IPS DF 6.9 (cell line): ENCODE measurements around the gene NKX3-2.

Source experiments
- DNase-seq: peaks from one replicate; pipeline ENCODE4 v3.0.0-alpha.2; 2013; ENCODE audit warnings: low read depth, low spot score
- H3K27ac ChIP-seq: one replicate; pipeline ENCODE4 v1.5.1; 2013; ENCODE audit warnings: low read length, control low read depth
- H3K27me3 ChIP-seq: 2 replicates; pipeline ENCODE4 v1.6.1; 2013; ENCODE audit warnings: mild to moderate bottlenecking, low read length; ENCODE audit not compliant: control insufficient read depth, insufficient read depth
- H3K36me3 ChIP-seq: 2 replicates; pipeline ENCODE4 v1.6.1; 2013; ENCODE audit warnings: low read length; ENCODE audit not compliant: control insufficient read depth, insufficient read depth
- H3K4me1 ChIP-seq: 2 replicates; pipeline ENCODE4 v1.6.1; 2013; ENCODE audit warnings: low read length; ENCODE audit not compliant: control insufficient read depth, insufficient read depth
- H3K4me3 ChIP-seq: 2 replicates; pipeline ENCODE4 v1.5.1; 2013; ENCODE audit warnings: mild to moderate bottlenecking, low read length
- H3K9me3 ChIP-seq: 2 replicates; pipeline ENCODE4 v1.6.1; 2013; ENCODE audit warnings: low read length, inconsistent platforms; ENCODE audit not compliant: control insufficient read depth, insufficient read depth
- WGBS: extraction: QIAGEN DNeasy Blood & Tissue Kit; methylation state at CpG from one replicate; pipeline ENCODE4 v1.1.7; 2013; ENCODE audit warnings: mixed read lengths, missing lambda C conversion rate; ENCODE audit not compliant: insufficient read length, insufficient coverage; 5-methylcytosine and 5-hydroxymethylcytosine counted together

NKX3-2 gene

DNA sequence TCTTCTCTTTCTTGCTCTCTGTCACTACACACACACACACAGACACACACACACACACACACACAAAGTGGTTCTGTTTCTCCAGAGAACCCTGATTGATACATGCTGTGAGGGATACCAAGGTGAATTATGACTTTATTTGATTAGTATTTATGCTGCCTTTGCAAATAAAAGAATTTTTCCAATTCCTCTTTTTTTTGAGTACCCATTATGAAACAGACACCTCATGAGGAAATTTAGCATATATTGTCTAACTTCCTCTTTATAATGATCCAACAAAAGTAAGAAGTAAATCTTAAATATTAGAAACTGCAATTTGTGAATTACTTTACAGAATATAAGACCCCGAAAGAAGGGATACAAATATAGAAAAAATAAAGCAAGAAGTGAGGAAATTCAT, 45.8 kb downstream of the NKX3-2 start:
- no CpG with 5 or more reads among the region's 1 CpG for WGBS
- DNase-seq, result no peak
- H3K9me3 ChIP-seq, result no peaks in the 10 kb centered on the region
- no peak overlapping the region for H3K27ac ChIP-seq
- no peaks in the 10 kb centered on the region for H3K27me3 ChIP-seq
- no peaks in the 10 kb centered on the region for H3K36me3 ChIP-seq
- H3K4me3 ChIP-seq, result no peak overlapping the region
- H3K4me1 ChIP-seq, result no peaks in the 10 kb centered on the region; the same call in 1 of the 2 replicates

DNA sequence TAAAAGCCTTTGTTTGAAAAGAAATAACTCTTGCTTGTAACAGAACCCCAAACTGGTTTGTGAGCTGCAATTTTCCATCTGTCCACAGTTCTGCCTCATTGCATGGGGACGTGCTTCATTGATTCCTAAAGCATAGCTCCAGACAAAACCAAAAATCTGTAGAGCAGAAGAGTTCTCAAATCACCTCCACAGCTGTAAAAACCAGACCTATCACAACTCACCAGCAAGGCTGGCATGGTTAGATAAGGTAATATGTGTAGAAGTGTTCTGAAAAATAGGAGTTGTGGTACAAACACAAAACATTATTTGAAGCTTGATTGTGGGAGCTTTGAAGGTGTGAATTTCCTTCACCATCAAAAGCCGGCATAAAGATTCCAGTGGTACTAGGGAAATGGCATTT, 47.7 kb downstream of the NKX3-2 start:
- no peak overlapping the region for H3K4me3 ChIP-seq
- H3K27ac ChIP-seq, result no peak overlapping the region
- no peaks in the 10 kb centered on the region for H3K9me3 ChIP-seq
- no CpG with 5 or more reads among the region's 2 CpGs for WGBS
- no peaks in the 10 kb centered on the region; the same call in 1 of the 2 replicates for H3K4me1 ChIP-seq
- H3K27me3 ChIP-seq, result no peaks in the 10 kb centered on the region
- DNase-seq, result no peak
- no peaks in the 10 kb centered on the region for H3K36me3 ChIP-seq

DNA sequence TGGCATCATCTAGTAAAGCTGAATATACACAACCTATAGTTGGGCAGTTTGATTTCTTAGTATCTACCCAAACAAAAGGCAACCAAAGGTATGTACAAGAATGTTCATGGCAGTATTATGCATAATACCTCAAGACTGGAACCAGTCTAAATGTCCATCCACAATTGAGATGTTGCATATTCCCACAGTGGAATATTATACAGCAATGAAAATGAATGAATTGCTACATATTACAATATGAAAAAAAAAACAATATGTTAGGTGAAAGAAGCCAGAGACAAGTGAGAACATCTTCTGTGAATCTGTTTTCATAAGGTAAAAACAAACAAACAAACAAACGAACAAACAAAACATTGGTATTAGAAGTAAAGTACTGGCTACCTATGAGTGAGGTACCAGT, 48.6 kb downstream of the NKX3-2 start:
- Histone ChIP-seq H3K36me3 (no peaks in the 10 kb centered on the region), H3K27me3 (no peaks in the 10 kb centered on the region), H3K9me3 (no peaks in the 10 kb centered on the region), H3K27ac (no peak overlapping the region), H3K4me3 (no peak overlapping the region), H3K4me1 (no peaks in the 10 kb centered on the region; the same call in 1 of the 2 replicates)
- WGBS, result no CpG with 5 or more reads among the region's 1 CpG
- no peak for DNase-seq

DNA sequence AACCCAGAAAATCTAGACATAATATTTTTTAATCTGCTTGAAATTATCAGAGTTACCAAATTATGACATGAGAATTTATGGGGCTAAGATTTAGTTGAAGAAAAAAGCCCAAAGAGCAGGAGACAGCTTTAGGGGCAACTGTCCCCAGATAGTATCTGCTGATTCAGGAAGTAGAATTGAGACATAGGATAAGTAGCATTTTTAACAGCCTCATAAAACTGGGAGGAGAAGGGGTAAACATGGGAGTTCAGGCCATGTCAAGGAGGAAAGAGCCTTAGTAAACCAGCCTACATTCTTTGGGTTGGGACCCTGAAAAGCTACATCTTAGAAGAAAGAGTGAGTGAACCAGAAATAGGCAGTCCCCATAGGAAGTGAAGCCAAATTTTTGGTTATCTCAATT, 50.5 kb downstream of the NKX3-2 start:
- no peak overlapping the region for H3K27ac ChIP-seq
- no peak for DNase-seq
- no peak overlapping the region for H3K4me3 ChIP-seq
- H3K36me3 ChIP-seq, result no peaks in the 10 kb centered on the region
- H3K4me1 ChIP-seq, result no peaks in the 10 kb centered on the region
- H3K9me3 ChIP-seq, result no peaks in the 10 kb centered on the region
- H3K27me3 ChIP-seq, result no peaks in the 10 kb centered on the region

DNA sequence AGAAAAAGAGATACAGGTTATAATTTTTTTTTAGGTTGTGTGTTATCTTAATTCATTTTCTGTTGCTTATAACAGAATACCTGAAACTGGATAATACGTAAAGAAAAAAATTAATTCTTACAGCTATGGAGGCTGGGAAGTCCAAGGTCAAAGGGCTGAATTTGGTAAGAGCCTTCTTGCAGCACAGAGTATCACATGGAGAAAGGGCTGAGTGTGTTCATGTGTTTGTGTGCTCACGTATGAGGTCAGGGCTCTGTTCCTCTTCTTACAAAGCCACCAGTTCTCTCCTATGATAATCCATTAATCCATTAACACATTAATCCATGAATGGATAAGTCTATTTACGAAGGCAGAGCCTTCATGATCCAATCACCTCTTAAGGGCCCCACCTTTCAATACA, 51.6 kb downstream of the NKX3-2 start:
- H3K4me3 ChIP-seq, result no peak overlapping the region
- no peaks in the 10 kb centered on the region for H3K36me3 ChIP-seq
- H3K27me3 ChIP-seq, result no peaks in the 10 kb centered on the region
- DNase-seq, result no peak
- no peak overlapping the region for H3K27ac ChIP-seq
- H3K9me3 ChIP-seq, result no peaks in the 10 kb centered on the region
- no peaks in the 10 kb centered on the region for H3K4me1 ChIP-seq
- no CpG with 5 or more reads among the region's 3 CpGs for WGBS
